ENCODE measurements around the gene BMP5.

Gene BMP5

GRCh38 chr6:55901765-55902270 is 26.4 kb upstream of the BMP5 start:
- Histone ChIP-seq H3K9me3 (ENCODE audit: insufficient read depth, low read length) (no peaks in the 10 kb centered on the region), H3K9ac (ENCODE audit: low read length) (no peak overlapping the region), H2AFZ (ENCODE audit: low read depth, low read length, severe bottlenecking) (no peak overlapping the region), H3K36me3 (ENCODE audit: low read length) (no peaks in the 10 kb centered on the region), H4K20me1 (ENCODE audit: low read depth, low read length) (no peaks in the 10 kb centered on the region), H3F3A (ENCODE audit: insufficient read depth) (no peaks in the 10 kb centered on the region), H3K4me2 (ENCODE audit: low read depth, low read length, poor library complexity, severe bottlenecking) (no peak overlapping the region), H3K4me3 (ENCODE audit: insufficient read depth, low read length, poor library complexity, severe bottlenecking) (no peak overlapping the region), H3K9me2 (replicated peaks; ENCODE audit: insufficient read depth, low read length) (no peaks in the 10 kb centered on the region), H3K79me2 (ENCODE audit: insufficient read depth, low read length) (no peaks in the 10 kb centered on the region), H3K27ac (ENCODE audit: low read depth, low read length) (no peak overlapping the region), H3K27me3 (ENCODE audit: low read length) (no peaks in the 10 kb centered on the region)
- TF ChIP-seq EZH2phosphoT487 (conservative IDR thresholded peaks at IDR 0.05; ENCODE audit: low read length) (no peak), CTCF (IDR thresholded peaks at IDR 0.05; ENCODE audit: insufficient read depth, low read length, poor library complexity, severe bottlenecking) (no peak)

- no peak for TF ChIP-seq EZH2phosphoT487 (conservative IDR thresholded peaks at IDR 0.05; ENCODE audit: low read length)
- no peak for TF ChIP-seq CTCF (IDR thresholded peaks at IDR 0.05; ENCODE audit: insufficient read depth, low read length, poor library complexity, severe bottlenecking)
These were observed 23.0 kb upstream of the BMP5 start for GRCh38 chr6:55898342-55898741.

GRCh38 chr6:55897346-55897745 is 22.0 kb upstream of the BMP5 start:
- no peak overlapping the region for H2AFZ ChIP-seq (ENCODE audit: low read depth, low read length, severe bottlenecking)
- H3K9me3 ChIP-seq (ENCODE audit: insufficient read depth, low read length) = no peaks in the 10 kb centered on the region
- no peaks in the 10 kb centered on the region for H3K27me3 ChIP-seq (ENCODE audit: low read length)
- H3K27ac ChIP-seq (ENCODE audit: low read depth, low read length) = no peak overlapping the region
- no peaks in the 10 kb centered on the region for H3K79me2 ChIP-seq (ENCODE audit: insufficient read depth, low read length)
- H4K20me1 ChIP-seq (ENCODE audit: low read depth, low read length) = no peaks in the 10 kb centered on the region
- no peaks in the 10 kb centered on the region for H3K36me3 ChIP-seq (ENCODE audit: low read length)
- H3F3A ChIP-seq (ENCODE audit: insufficient read depth) = no peaks in the 10 kb centered on the region
- no peak overlapping the region for H3K4me2 ChIP-seq (ENCODE audit: low read depth, low read length, poor library complexity, severe bottlenecking)
- no peak overlapping the region for H3K9ac ChIP-seq (ENCODE audit: low read length)
- H3K9me2 ChIP-seq (replicated peaks; ENCODE audit: insufficient read depth, low read length) = no peaks in the 10 kb centered on the region
- TF ChIP-seq CTCF (IDR thresholded peaks at IDR 0.05; ENCODE audit: insufficient read depth, low read length, poor library complexity, severe bottlenecking) (no peak), EZH2phosphoT487 (conservative IDR thresholded peaks at IDR 0.05; ENCODE audit: low read length) (no peak)
- no peak overlapping the region for H3K4me3 ChIP-seq (ENCODE audit: insufficient read depth, low read length, poor library complexity, severe bottlenecking)

More at GRCh38 chr6:55898342-55898741, 23.0 kb upstream of the BMP5 start:
- no peak overlapping the region for H2AFZ ChIP-seq (ENCODE audit: low read depth, low read length, severe bottlenecking)
- H3K9me2 ChIP-seq (replicated peaks; ENCODE audit: insufficient read depth, low read length) = no peaks in the 10 kb centered on the region
- no peaks in the 10 kb centered on the region for H4K20me1 ChIP-seq (ENCODE audit: low read depth, low read length)
- no peak overlapping the region for H3K4me3 ChIP-seq (ENCODE audit: insufficient read depth, low read length, poor library complexity, severe bottlenecking)
- no peaks in the 10 kb centered on the region for H3K9me3 ChIP-seq (ENCODE audit: insufficient read depth, low read length)
- no peaks in the 10 kb centered on the region for H3K27me3 ChIP-seq (ENCODE audit: low read length)
- no peaks in the 10 kb centered on the region for H3K79me2 ChIP-seq (ENCODE audit: insufficient read depth, low read length)
- H3K36me3 ChIP-seq (ENCODE audit: low read length) = no peaks in the 10 kb centered on the region
- no peak overlapping the region for H3K27ac ChIP-seq (ENCODE audit: low read depth, low read length)
- no peak overlapping the region for H3K9ac ChIP-seq (ENCODE audit: low read length)
- H3F3A ChIP-seq (ENCODE audit: insufficient read depth) = no peaks in the 10 kb centered on the region
- no peak overlapping the region for H3K4me2 ChIP-seq (ENCODE audit: low read depth, low read length, poor library complexity, severe bottlenecking)
